GF-D8 (cell line): Measurements from ENCODE around the gene PPP1R12A.

ENCODE experiments used
- DNase-seq: peaks from one replicate; lab custom pipeline; 2025; lab: John Stamatoyannopoulos, UW

PPP1R12A gene

GRCh38 chr12:79766705-79767464 lies 168.0 kb downstream of the PPP1R12A start:
- DNase-seq, result no peak

- DNase-seq, result no peak
Measured at GRCh38 chr12:79765157-79765556, 169.7 kb downstream of the PPP1R12A start.

- no peak for DNase-seq
Measured at GRCh38 chr12:79764641-79765040, 170.3 kb downstream of the PPP1R12A start.

DNA sequence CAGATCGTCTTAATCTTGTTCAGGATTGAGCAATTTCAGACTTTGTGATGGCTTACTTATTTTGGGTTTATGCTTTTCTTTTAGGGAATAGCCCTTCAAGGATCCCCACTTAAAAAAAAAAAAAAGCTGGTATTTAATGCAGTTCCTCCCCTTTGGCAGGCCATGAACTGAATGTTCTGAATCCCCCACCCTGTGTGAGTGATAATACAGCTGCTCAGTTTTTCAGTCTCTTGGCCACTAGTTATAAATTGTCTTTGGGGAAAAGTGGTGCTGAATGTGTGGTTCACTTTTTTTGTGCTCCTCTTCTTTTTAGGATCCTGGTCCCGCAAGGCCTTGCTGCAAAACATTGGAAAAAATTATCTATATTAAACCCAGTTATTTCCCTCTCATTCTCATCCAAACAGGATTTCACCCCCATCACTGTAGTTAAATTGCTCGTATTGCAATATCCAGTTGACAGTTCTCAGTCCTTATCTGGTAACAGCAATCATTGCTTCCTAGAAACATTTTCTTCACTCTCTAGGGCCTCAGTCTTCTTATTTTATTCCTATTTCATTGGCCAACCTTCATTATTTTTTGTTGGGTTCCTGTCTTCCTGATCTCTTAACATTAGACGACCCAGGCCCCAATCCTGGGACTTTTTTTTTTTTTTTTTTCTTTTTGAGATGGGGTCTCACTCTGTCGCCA lies 171.0 kb downstream of the PPP1R12A start:
- no peak for DNase-seq

- no peak for DNase-seq
Measured at GRCh38 chr12:79761341-79761740, 173.6 kb downstream of the PPP1R12A start.

DNA sequence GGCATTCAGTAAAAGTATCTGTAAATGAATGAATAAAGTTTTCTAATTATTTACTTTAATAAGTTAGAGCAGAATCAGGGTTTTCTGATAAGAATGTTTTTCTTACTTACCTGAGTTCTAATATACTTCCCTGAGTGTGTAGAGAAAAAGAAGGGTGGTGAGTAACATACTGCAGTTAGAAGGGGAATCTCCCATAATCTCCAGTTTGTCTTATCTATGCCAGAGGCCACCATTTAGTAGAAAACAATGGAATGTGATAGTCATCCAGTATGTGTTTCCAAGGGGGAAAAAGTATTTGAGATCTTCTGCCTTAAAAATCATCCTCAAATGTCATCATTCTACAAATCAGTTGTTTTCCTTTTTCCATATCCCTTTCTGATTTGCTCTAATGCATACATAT lies 187.6 kb downstream of the PPP1R12A start:
- DNase-seq, result no peak

DNA sequence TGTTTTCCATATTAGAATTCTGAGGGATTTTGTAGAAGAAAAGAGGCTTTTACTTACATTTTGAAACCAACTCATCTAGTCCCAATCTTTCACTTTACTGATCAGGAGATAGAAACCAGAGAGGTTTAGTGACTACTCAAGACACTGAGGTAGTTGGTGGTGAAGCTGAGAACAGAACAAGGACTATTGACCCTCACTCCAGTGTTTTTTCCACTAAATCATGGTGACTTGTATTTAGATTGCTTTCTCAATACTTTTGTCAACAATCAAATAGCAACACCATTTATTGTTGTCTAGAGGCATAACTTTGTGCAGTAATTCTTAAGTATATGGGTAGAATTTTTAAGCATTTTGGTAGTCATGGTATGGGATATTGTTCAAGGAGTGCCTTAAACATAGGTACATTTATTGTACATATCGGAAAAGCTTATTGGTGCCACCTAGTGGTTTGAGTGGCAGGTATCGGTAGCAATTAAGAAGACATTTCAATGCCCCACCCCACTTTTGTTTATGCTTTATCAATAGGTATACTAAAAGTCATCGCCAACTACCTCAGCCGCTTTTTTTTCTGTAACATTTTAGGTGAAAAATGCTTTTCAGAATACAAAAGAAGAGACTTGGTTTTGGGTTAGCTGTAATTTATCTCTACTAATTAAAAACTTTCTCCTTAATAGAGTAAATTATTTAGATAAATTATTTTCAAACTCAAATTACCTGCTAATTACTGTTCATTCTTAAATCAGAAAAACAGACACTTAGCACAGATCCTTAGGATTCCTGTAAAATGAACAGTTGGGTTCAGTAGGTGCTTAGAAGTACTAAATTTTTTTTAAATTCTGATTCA lies 196.8 kb downstream of the PPP1R12A start:
- DNase-seq, result no peak

GRCh38 chr12:79732638-79733037 lies 202.3 kb downstream of the PPP1R12A start:
- DNase-seq, result no peak

DNA sequence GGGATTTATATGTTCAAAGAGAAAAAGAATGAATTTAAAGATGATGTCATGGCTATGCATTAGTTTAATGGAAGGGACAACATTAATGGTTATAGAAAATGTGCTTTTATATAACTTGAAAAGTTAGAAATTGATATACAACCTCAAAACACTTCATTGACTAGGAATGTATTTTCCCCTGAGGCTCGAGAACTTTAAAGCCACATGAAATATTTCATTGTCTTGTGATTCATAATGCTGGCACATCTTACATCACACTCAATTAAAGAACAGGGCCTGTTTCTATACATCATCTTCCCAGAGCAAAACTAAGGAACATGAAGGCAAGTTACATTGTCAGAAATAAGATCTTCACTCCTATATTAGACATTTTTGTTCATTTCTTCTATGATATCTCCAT lies 208.9 kb downstream of the PPP1R12A start:
- DNase-seq, result no peak
